GM18520 (cell line): ENCODE measurements around the gene PIGH.
"Not testable (repeated sequence)": the region's sequence is repeated elsewhere in the genome, so short reads cannot be mapped to it uniquely, and the experiment has no call there.

Source experiments
- ATAC-seq: cut with Tn5 transposase; IDR thresholded peaks from one replicate; pipeline ENCODE4 v1.9.1; 2021; ENCODE audit not compliant: unreplicated experiment

The PIGH gene

DNA sequence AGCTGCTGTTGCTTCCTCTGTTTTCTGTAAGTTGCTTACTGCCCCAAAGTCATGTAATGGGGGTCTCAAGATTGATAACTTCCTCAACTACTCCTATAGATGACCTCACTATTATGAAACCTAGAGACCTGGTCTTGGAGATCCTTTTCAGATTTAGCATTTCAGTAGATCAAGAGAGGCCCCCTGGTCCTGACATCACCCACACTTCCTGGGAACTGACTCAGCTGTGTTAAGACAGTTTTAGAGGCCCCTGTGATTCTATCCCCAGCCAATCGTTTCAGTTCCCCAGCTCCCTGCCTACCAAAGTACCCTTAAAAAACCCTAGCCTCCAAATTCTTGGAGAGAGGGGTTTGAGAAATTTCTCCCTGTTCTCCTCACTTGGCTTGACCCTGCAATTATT, 10.4 kb upstream of the PIGH start:
- ATAC-seq: no peak

DNA sequence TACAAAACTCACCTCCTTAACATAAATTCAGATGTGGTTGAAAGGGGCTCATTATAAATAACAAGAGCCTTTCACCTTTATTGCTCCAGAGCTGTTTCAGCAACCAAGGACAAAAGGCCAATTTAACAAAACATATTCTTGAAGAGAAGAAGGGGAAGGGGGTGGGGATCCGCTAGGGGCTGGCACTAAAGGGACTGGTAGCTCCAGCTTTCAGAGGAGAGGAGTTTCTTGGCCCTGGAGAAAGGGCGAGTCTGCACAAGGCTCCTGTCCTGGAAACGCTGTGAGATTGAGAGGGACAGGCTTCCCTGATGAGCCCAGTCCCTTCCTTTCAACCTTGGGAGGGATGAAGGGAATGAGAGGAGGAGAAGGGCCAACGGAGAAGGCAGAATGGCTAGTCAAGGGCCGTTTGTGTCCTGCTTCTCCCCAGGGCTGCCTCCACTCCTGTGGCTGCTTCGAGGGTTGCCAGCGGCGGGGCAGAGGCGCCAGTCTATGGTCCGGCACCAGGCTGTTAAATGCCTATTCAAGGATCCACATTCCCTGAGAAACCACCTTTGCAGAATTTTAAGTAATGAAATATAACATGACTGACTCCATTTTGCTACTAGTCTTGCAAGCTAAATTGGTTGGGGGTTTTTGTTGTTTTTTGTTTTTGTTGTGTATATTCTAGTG, 9.7 kb upstream of the PIGH start:
- ATAC-seq: no peak

DNA sequence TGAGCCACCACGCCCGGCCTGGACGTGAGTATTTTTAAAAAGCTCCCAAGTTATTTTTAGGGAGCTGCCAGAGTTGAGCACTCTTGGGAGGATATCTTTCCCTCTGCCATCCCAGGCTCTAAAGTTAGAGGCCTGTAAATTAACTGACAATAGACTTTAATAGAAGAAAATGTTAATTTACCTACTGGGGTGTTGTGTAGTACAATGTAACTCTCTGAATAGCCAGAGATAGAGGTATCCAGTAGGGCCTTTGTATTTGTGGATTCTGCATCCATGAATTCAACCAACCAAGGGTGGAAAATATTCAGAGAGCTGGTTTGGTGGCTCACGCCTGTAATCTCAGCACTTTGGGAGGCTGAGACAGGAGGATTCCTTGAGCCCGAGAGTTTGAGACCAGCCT, 7.6 kb upstream of the PIGH start:
- no peak for ATAC-seq

DNA sequence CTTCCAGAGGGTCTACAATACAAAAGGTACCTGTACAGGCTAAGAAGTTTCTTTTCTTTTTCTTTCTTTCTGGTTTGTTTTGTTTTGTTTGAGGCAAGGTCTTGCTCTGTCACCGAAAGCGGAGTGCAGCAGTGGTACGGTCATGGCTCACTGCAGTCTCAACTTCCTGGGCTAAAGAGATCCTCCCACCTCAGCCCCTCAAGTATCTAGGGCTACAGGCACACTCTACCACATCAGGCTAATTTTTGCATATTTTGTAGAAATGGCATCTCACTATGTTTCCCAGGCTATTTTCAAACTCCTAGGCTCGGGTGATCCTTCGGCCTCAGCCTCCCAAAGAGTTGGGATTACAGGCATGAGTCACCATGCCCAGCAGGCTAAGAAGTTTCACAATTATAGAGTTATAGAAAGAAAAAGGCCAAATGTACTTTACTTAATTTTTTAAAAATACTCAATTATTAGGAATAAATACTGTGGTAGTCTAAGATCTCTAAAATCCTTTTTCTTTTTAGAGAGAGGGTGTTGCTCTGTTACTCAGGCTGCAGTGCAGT, 3.0 kb upstream of the PIGH start:
- ATAC-seq: peak; percentile 38

DNA sequence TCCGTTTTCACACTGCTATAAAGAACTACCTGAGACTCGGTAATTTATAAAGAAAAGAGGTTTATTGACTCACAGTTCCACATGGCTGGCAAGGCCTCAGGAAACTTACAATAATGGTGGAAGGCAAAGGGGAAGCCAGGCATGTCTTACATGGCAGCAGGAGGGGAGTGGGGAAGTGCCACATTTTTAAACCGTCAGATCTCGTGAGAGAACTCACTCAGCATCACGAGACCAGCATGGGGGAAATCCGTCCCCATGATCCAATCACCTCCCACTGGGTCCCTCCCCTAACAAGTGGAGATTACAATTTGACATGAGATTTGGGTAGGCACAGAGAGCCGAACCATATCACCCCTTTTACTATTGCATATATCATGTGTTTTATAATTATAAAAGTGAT, 2.0 kb upstream of the PIGH start:
- no peak for ATAC-seq

DNA sequence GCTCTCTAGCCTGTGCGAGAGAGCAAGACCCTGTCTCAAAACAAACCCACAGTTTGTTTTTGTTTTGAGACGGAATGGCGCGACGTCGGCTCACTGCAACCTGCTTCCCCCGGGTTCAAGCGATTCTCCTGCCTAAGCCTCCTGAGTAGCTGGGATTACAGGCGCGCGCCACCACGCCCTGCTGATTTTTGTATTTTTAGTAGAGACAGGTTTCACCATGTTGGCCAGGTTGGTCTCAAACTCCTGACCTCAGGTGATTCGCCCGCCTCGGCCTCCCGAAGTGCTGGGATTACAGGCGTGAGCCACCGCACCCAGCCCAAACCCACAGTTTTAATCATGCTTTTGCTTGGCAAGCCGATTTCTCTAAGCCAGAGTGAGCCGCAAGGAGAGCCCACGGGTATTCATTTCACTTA, 500 bp upstream of the PIGH start:
- ATAC-seq: not testable (repeated sequence)

DNA sequence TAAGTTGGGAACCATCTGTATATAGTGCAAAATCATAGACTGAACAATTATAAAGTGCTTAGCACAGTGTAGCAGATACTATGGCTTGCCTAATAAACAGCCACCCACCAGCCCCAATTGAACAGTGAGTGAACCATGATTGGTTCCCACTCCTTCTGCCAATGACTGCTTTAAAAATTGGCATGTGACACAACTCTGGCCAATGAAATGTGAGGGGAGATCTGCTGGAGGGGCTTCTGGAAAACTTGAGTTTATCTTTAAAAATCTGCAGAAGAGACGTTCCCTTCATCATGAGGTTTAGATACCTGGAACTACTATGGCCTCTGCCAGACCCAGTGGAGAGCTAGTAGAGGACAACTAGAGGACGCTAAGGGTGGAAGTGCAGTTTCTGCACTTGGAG, 4.7 kb downstream of the PIGH start:
- no peak for ATAC-seq

DNA sequence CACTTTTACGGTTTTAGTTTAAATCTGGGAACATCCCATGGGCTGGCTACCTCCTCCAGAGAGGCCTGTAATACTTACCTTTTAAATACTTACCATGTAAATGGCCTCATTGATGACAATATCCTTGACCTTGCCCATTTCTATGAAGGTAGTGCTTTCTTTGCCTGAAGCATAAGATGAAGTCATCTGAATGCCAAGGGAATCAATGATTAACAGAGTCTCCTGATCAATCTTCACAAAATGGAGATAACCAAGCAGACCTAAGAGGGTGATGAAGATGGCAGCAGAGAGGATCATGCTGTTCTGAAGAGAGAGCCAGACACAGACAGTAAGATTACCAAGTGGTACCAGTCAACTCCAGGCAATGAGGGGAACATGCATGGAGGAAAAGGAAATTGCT, 6.4 kb downstream of the PIGH start:
- ATAC-seq: not testable (repeated sequence)

DNA sequence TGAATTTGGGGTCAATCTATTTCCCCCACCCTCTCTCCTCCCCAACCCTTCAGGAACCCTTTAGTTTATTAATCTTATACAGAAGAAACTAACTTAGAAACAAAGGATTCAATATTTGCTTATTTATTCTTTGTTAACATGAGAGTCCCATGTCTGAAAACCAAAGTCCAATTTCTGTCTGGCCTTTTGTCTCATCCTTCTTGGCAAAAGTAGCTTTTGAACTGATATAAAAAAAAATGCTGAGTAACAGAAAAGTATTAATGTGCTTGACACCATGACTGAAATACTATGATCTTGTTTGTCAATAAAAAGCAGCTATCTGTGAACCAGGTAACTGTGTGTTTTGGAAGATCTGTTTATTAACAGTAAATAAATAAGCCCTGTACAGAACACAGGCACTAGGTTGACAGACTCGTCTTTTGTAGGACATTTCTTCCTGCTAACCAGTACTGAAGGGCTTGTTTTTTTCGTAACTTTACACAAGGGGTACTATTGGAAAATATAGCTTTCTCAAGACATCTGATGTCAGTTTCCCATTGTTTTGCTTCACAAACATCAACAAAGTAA, 10.8 kb downstream of the PIGH start:
- no peak for ATAC-seq

DNA sequence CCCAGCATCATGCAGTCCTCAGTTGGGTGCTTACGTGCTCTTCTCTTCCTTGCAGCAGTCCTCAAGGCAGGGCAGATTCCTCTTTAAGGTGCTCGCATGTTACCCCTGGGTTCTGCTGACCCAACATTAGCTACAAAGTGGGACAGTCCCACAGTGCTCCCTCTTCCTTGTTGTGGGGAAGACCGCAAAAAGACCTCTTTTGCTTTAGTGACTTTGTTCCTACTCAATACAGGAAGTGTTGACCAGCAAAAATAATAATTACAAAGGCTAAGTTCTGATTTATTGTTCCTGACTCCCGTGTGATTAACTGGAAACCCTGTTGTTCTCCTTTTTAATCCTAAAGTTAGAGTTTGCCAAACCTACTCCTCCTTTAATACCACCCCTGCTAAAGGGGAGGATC, 13.7 kb downstream of the PIGH start:
- ATAC-seq: no peak

DNA sequence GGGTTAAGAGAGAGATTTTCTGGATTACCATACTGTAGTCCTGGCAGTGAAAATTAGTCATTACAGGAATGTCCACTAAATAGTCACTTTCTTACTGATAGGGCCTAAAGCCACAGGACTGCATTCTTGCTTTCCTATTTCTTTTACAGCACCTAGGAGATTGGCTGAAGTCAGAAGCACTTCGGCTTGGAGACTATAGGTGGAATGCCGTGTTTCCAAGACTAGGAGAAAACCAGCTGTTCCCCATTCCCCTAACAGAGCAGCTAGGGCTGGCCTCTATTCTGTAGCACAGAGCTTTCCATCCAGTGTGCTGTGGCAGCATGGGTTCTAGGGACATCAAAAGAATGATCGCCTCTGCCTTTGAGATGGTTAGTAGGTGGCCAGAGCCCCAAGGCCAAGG, 15.1 kb downstream of the PIGH start:
- ATAC-seq: no peak

DNA sequence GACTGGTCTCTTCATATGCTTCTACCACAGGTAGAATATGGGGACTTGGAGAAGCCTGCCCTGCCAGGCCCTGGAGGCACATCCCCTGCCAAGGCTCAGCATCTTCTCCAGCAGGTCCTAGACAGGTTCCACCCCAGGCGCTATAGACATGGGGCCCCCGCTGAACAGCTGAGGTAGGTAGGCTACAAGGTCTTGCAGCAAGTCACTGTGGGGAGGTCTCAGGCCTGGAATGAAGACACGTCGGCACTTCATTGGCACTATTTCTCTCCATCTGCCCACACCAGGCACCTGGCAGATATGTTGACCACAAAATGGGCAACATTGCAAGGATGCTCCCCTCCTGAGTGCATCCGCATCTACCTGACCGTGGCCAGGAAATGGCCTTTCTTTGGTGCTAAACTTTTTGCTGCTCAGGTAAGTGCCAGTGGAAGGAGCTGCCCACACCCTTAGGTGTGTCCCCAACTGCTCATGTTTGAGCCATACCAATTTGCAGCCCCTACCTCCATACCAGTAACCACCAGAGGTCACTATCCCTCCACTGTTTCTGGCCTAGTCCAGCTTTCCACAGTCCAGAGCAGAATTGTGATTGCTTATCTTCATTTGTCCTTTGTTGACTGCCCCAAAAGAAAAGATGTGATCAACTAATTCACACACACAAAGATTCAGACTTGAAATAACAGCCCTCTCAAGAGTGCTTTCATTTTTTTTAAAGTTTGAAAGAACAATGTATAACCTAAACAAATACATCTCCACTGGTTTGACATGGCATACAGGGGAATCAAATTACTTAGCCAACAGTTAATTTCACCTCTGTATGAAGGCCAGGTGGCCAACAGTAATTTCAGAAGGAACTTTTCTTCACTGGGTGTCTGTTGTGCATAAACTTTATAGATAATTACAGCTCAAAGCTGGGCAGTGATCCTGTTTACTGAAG, 16.1 kb downstream of the PIGH start:
- ATAC-seq: no peak

DNA sequence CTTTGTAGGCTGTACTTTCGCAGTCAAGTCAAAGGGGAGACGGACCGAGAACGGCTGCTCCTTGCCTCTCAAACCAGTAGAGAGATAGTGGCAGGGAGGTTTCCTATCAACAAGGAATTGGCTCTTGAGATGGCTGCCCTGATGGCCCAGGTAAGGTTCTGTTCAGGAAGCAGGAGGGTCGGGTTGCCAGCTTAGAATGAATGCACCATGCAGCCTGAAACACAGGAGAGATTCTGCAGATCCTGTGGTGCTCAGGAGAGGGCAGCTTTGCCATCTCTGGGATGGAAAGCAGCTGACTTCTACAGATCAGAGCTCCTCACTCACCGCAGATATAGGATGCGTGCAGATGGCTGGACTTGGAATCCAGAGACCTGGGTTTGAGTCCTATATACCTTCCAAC, 18.0 kb downstream of the PIGH start:
- no peak for ATAC-seq

DNA sequence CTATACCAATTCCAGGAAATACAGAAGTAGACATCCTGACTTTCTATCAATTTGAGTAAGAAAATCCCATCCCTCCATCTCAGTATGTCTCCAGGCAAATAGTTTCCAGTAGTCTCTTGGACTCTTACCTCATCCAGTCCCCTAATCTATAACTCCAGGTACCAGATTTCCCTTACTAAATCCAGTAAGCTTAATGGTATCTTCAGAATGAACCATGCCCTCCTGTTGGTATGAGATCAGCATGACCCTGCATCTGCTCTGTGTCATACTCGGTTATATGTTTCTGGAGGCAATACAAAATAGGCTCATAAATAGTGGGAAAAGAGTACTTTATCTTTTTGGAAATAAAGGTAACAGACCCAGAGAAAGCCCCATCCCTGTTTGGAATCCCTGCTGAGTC, 18.4 kb downstream of the PIGH start:
- no peak for ATAC-seq

DNA sequence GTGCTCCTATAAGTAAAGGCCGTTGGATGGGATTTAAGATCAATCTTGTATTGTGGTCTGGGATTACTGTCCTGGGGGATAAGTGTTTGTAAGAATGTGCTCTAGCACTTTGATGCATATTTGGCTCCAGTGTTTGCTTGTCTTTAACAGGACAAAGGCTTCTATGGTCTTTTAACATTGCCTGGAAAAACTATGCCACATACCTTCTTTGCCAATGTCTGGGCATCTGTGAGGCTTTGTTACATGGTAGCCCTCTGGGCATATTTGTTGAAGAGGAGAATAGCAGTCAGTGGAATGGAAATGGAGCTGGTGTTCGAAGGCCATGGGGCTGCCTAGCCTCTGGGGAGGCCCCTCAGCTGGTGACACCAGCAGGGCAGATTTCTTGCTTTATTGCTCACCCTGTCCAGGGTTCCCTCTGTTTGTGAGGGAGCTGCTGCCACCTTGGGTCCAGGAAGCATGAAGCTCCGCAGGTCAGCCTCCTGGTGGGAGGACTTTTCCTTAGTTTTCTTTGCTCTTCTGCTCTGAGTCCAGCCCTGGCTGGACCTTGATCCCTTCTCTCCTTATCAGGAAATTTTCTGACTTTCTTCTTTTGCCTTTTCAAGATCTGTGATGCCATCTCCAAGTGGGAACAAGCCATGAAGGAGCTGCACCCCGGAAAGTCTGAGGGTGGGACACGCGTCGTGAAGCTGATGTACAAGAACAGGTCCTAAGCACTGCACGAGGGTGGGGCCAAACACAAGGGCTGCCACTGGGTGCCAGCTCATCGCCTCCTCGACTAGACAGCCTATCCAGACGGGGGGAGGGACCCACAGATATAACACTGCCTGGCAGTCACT, 19.5 kb downstream of the PIGH start:
- ATAC-seq: no peak

DNA sequence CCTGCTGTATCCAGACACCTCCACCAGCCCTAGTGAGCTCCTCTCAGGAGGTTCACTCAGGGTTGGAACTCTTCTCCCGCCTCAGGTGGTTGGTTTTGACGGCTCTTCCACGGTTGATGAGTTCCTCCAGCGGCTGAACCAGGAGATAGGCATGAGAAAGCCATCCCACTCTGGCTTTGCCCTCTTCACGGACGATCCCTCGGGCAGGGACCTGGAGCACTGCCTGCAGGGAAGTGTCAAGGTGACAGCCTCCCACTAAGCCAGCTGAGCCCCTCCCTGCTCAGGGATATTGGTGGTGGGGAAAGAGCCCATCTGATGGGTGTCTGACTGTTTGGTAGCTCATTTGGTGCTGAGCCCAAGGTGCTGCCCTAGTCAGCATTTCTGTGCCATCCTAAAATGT, 20.4 kb downstream of the PIGH start:
- ATAC-seq: no peak

DNA sequence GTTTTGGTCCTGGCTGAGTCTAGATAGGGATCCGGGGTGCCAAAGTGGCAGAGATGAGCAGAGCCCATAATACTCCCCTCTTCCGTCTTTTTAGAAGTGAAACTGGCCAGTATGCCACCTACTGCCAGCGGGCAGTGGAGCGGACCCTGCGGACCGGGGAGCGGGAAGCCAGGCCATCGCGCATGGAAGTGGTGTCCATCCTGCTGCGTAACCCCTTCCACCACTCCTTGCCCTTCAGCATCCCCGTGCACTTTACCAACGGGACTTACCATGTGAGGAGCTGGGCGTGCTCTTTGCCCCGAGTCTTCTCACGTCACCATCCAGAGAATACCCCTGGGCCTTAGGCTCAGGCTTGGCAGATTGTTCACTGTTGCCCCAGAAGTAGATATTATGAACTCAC, 21.0 kb downstream of the PIGH start:
- no peak for ATAC-seq

DNA sequence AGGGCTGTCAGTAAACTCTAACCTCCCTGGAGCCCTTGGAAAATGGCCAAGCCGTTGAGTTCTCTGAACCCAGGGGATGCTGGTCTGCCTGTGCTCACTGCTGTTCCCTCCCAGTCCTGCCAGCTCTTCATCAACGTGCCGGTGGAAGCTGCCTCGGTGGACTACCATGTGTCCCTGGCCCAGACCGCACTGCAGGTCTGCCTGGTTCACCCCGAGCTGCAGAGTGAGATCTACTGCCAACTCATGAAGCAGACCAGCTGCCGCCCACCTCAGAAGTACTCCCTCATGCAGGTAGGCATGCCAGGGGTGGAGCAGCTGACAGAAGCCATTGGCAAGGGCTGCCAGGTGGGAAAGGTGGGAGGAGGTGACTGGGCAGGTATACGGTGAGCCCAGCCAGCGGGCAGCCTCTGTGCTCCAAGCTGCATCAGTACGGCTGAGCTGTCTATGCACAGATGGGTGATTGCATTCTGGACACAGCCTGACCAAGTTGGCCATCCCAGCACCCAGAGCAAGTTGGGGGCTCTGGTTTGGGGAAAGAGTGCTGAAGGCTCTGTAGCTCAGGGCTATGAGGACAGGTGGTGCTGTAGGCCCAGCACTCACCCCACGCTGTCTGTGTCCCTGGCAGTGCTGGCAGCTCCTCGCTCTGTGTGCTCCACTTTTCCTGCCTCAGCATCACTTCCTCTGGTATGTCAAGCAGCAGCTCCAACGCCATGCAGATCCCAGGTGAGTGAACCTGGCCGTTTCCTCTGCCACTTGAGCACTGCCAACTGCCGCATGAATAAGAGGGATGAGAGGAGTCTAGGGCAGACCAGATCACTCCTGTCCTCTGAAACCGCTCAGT, 21.9 kb downstream of the PIGH start:
- no peak for ATAC-seq

DNA sequence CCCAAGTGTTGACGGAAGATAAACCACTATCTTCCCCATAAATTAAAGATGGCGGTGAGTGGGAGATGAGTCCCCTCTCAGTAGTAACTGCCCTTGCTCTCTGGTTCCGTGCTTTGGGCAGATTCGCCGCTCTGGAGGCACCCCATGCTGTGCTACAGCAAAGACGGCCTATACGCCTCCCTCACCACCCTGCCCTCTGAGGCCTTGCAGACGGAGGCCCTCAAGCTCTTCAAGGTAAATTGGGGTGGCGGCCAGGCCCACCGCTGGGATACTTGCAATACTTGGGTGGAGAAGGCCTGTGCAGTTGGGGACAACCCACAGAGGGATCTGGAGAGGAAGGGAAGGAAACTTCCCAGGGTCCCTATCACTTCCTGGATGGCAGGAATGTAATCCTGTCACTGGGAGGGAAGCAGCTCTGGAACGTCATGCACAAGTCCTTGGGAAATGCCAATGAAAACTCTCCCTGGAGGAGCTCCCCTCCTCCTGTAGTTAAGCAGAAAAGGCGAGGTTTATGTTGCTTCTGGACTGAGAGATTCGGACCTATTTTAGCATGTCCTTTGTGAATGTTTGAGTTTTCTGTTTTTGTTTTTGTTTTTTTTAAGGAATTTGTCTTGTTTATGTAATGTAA, 22.8 kb downstream of the PIGH start:
- no peak for ATAC-seq
